ENCODE data around the gene UROC1.

DNA sequence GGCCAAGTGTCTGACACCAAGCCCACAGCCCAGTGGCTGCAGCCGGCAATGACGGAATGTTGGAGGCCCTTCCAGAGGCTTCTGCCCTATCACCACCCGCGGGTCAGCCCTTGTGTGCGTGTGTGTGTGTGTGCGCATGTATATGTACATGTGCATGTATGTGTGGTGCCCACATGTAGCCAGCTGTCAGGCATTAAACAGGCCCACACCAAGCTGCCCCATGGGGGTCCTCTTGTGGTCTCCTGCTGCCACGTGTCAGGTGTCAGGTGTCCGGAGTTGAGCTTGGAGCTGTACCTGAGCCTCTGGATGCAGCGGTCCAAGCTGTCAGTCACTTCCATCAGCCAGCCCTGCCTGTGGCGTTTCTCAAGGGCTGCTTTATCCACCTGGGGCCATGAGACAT, 13.9 kb downstream of the UROC1 start:
- TF ChIP-seq EZH2phosphoT487 (IDR thresholded peaks at IDR 0.05; ENCODE audit: borderline replicate concordance) = no peak
- TF ChIP-seq, protein P1, sequence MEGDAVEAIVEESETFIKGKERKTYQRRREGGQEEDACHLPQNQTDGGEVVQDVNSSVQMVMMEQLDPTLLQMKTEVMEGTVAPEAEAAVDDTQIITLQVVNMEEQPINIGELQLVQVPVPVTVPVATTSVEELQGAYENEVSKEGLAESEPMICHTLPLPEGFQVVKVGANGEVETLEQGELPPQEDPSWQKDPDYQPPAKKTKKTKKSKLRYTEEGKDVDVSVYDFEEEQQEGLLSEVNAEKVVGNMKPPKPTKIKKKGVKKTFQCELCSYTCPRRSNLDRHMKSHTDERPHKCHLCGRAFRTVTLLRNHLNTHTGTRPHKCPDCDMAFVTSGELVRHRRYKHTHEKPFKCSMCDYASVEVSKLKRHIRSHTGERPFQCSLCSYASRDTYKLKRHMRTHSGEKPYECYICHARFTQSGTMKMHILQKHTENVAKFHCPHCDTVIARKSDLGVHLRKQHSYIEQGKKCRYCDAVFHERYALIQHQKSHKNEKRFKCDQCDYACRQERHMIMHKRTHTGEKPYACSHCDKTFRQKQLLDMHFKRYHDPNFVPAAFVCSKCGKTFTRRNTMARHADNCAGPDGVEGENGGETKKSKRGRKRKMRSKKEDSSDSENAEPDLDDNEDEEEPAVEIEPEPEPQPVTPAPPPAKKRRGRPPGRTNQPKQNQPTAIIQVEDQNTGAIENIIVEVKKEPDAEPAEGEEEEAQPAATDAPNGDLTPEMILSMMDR (conservative IDR thresholded peaks at IDR 0.05; ENCODE audit: low read length) = no peak

Measured in Loucy (cell line).